Esophagus muscularis mucosa (tissue), 3 donors: ENCODE results near the gene EHMT2.
"Not testable (repeated sequence)": the region's sequence is repeated elsewhere in the genome, so short reads cannot be mapped to it uniquely, and the experiment has no call there.

Source experiments
- POLR2A ChIP-seq: fragments of 450-650 bp; IDR thresholded peaks from one replicate; pipeline ENCODE4 v1.6.1; 2017; ENCODE audit warnings: antibody characterized with exemption, moderate library complexity, mild to moderate bottlenecking, low read depth
- TF ChIP-seq, protein P1 (sequence below), 3 experiments: fragments of 200-600 bp in 2 of 3; fragments of 450-650 bp in 1 of 3; sonication (generic) in 2 of 3; IDR thresholded peaks; one replicate each; pipeline ENCODE4 v1.5.1; 2017 to 2019; ENCODE audit warnings: antibody characterized with exemption in 3 of 3, mild to moderate bottlenecking in 2 of 3, moderate library complexity in 1 of 3

DNA sequence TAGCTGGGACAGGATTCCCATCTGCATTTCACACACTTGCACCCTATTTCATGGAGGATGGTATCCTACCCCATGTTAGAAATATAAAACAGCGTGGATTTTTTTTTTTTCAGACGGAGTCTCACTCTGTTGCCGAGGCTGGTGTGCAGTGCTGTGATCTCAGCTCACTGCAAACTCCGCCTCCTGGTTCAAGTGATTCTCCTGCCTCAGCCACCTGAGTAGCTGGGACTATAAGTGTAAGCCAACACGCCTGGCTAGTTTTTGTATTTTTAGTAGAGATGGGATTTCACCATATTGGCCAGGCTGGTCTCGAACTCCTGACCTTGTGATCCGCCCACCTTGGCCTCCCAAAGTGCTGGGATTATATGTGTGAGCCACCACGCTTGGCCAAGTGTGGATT, 39.7 kb downstream of the EHMT2 start:
- TF ChIP-seq, protein P1, sequence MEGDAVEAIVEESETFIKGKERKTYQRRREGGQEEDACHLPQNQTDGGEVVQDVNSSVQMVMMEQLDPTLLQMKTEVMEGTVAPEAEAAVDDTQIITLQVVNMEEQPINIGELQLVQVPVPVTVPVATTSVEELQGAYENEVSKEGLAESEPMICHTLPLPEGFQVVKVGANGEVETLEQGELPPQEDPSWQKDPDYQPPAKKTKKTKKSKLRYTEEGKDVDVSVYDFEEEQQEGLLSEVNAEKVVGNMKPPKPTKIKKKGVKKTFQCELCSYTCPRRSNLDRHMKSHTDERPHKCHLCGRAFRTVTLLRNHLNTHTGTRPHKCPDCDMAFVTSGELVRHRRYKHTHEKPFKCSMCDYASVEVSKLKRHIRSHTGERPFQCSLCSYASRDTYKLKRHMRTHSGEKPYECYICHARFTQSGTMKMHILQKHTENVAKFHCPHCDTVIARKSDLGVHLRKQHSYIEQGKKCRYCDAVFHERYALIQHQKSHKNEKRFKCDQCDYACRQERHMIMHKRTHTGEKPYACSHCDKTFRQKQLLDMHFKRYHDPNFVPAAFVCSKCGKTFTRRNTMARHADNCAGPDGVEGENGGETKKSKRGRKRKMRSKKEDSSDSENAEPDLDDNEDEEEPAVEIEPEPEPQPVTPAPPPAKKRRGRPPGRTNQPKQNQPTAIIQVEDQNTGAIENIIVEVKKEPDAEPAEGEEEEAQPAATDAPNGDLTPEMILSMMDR (IDR thresholded peaks at IDR 0.05): not testable (repeated sequence)
- TF ChIP-seq POLR2A: not testable (repeated sequence)
